ENCODE measurements around the gene USP28.
A peak's percentile ranks its signal among the peaks of the same experiment; 100 is the strongest.
"Not testable (repeated sequence)": the region's sequence is repeated elsewhere in the genome, so short reads cannot be mapped to it uniquely, and the experiment has no call there.

Gene USP28

GRCh38 chr11:113896156-113896879, 20.9 kb upstream of the USP28 start:
- Histone ChIP-seq H3K9ac (ENCODE audit: low read length in 5 of 5) (peak overlapping the region in 1 of 5 donors; percentile 20), H3K27me3 (ENCODE audit: control insufficient read depth in 5 of 5, insufficient read depth in 4 of 5, low read length in 5 of 5) (no peaks in the 10 kb centered on the region), H3K9me3 (ENCODE audit: control insufficient read depth in 5 of 5, low read length in 5 of 5) (no peaks in the 10 kb centered on the region), H3K27ac (ENCODE audit: low read depth, low read length) (no peak overlapping the region), H3K4me3 (ENCODE audit: low read depth in 1 of 5, low read length in 5 of 5) (no peak overlapping the region), H3K4me1 (ENCODE audit: control insufficient read depth in 5 of 5, insufficient read depth in 5 of 5, low read length in 5 of 5) (no peaks in the 10 kb centered on the region), H3K36me3 (ENCODE audit: control insufficient read depth in 5 of 5, insufficient read depth in 5 of 5, low read length in 5 of 5) (no peaks in the 10 kb centered on the region)

- Histone ChIP-seq H3K4me1 (ENCODE audit: control insufficient read depth in 5 of 5, insufficient read depth in 5 of 5, low read length in 5 of 5) (no peaks in the 10 kb centered on the region), H3K36me3 (ENCODE audit: control insufficient read depth in 5 of 5, insufficient read depth in 5 of 5, low read length in 5 of 5) (no peaks in the 10 kb centered on the region), H3K4me3 (ENCODE audit: low read depth in 1 of 5, low read length in 5 of 5) (no peak overlapping the region), H3K27ac (ENCODE audit: low read depth, low read length) (no peak overlapping the region), H3K9ac (ENCODE audit: low read length in 5 of 5) (no peak overlapping the region), H3K27me3 (ENCODE audit: control insufficient read depth in 5 of 5, insufficient read depth in 4 of 5, low read length in 5 of 5) (no peaks in the 10 kb centered on the region), H3K9me3 (ENCODE audit: control insufficient read depth in 5 of 5, low read length in 5 of 5) (no peaks in the 10 kb centered on the region)
These were observed 20.2 kb upstream of the USP28 start for GRCh38 chr11:113895367-113896155.

GRCh38 chr11:113894421-113894996, 19.1 kb upstream of the USP28 start:
- no peaks in the 10 kb centered on the region for H3K4me1 ChIP-seq (ENCODE audit: control insufficient read depth in 5 of 5, insufficient read depth in 5 of 5, low read length in 5 of 5)
- no peak overlapping the region for H3K9ac ChIP-seq (ENCODE audit: low read length in 5 of 5)
- H3K4me3 ChIP-seq (ENCODE audit: low read depth in 1 of 5, low read length in 5 of 5): no peak overlapping the region
- no peak overlapping the region for H3K27ac ChIP-seq (ENCODE audit: low read depth, low read length)
- no peaks in the 10 kb centered on the region for H3K27me3 ChIP-seq (ENCODE audit: control insufficient read depth in 5 of 5, insufficient read depth in 4 of 5, low read length in 5 of 5)
- no peaks in the 10 kb centered on the region for H3K9me3 ChIP-seq (ENCODE audit: control insufficient read depth in 5 of 5, low read length in 5 of 5)
- no peaks in the 10 kb centered on the region for H3K36me3 ChIP-seq (ENCODE audit: control insufficient read depth in 5 of 5, insufficient read depth in 5 of 5, low read length in 5 of 5)

GRCh38 chr11:113888848-113889247, 13.5 kb upstream of the USP28 start:
- H3K4me1 ChIP-seq (ENCODE audit: control insufficient read depth in 5 of 5, insufficient read depth in 5 of 5, low read length in 5 of 5): no peaks in the 10 kb centered on the region
- H3K36me3 ChIP-seq (ENCODE audit: control insufficient read depth in 5 of 5, insufficient read depth in 5 of 5, low read length in 5 of 5): no peaks in the 10 kb centered on the region
- no peak overlapping the region for H3K27ac ChIP-seq (ENCODE audit: low read depth, low read length)
- H3K27me3 ChIP-seq (ENCODE audit: control insufficient read depth in 5 of 5, insufficient read depth in 4 of 5, low read length in 5 of 5): no peaks in the 10 kb centered on the region
- H3K9me3 ChIP-seq (ENCODE audit: control insufficient read depth in 5 of 5, low read length in 5 of 5): no peaks in the 10 kb centered on the region
- no peak overlapping the region for H3K4me3 ChIP-seq (ENCODE audit: low read depth in 1 of 5, low read length in 5 of 5)
- no peak overlapping the region for H3K9ac ChIP-seq (ENCODE audit: low read length in 5 of 5)

GRCh38 chr11:113885897-113886296, 10.5 kb upstream of the USP28 start:
- no peak overlapping the region for H3K9ac ChIP-seq (ENCODE audit: low read length in 5 of 5)
- H3K27me3 ChIP-seq (ENCODE audit: control insufficient read depth in 5 of 5, insufficient read depth in 4 of 5, low read length in 5 of 5): no peaks in the 10 kb centered on the region
- H3K27ac ChIP-seq (ENCODE audit: low read depth, low read length): no peak overlapping the region
- H3K36me3 ChIP-seq (ENCODE audit: control insufficient read depth in 5 of 5, insufficient read depth in 5 of 5, low read length in 5 of 5): no peaks in the 10 kb centered on the region
- H3K4me3 ChIP-seq (ENCODE audit: low read depth in 1 of 5, low read length in 5 of 5): no peak overlapping the region
- H3K4me1 ChIP-seq (ENCODE audit: control insufficient read depth in 5 of 5, insufficient read depth in 5 of 5, low read length in 5 of 5): no peaks in the 10 kb centered on the region
- H3K9me3 ChIP-seq (ENCODE audit: control insufficient read depth in 5 of 5, low read length in 5 of 5): no peaks in the 10 kb centered on the region

GRCh38 chr11:113884361-113884836, 9.0 kb upstream of the USP28 start:
- no peak overlapping the region for H3K9ac ChIP-seq (ENCODE audit: low read length in 5 of 5)

GRCh38 chr11:113881856-113882255, 6.5 kb upstream of the USP28 start:
- Histone ChIP-seq H3K27me3 (ENCODE audit: control insufficient read depth in 5 of 5, insufficient read depth in 4 of 5, low read length in 5 of 5) (no peaks in the 10 kb centered on the region), H3K9me3 (ENCODE audit: control insufficient read depth in 5 of 5, low read length in 5 of 5) (no peaks in the 10 kb centered on the region), H3K4me3 (ENCODE audit: low read depth in 1 of 5, low read length in 5 of 5) (no peak overlapping the region), H3K4me1 (ENCODE audit: control insufficient read depth in 5 of 5, insufficient read depth in 5 of 5, low read length in 5 of 5) (no peaks in the 10 kb centered on the region), H3K27ac (ENCODE audit: low read depth, low read length) (no peak overlapping the region), H3K9ac (ENCODE audit: low read length in 5 of 5) (no peak overlapping the region), H3K36me3 (ENCODE audit: control insufficient read depth in 5 of 5, insufficient read depth in 5 of 5, low read length in 5 of 5) (no peaks in the 10 kb centered on the region)

More at GRCh38 chr11:113884361-113884836, 9.0 kb upstream of the USP28 start:
- no peaks in the 10 kb centered on the region for H3K36me3 ChIP-seq (ENCODE audit: control insufficient read depth in 5 of 5, insufficient read depth in 5 of 5, low read length in 5 of 5)
- no peaks in the 10 kb centered on the region for H3K27me3 ChIP-seq (ENCODE audit: control insufficient read depth in 5 of 5, insufficient read depth in 4 of 5, low read length in 5 of 5)
- H3K9me3 ChIP-seq (ENCODE audit: control insufficient read depth in 5 of 5, low read length in 5 of 5): no peaks in the 10 kb centered on the region
- no peak overlapping the region for H3K4me3 ChIP-seq (ENCODE audit: low read depth in 1 of 5, low read length in 5 of 5)
- H3K27ac ChIP-seq (ENCODE audit: low read depth, low read length): no peak overlapping the region
- no peaks in the 10 kb centered on the region for H3K4me1 ChIP-seq (ENCODE audit: control insufficient read depth in 5 of 5, insufficient read depth in 5 of 5, low read length in 5 of 5)

GRCh38 chr11:113880971-113881370, 5.6 kb upstream of the USP28 start:
- H3K4me1 ChIP-seq (ENCODE audit: control insufficient read depth in 5 of 5, insufficient read depth in 5 of 5, low read length in 5 of 5): peaks cover 0 to 2% (median 0%) of the 10 kb centered on the region in 5 donors
- H3K36me3 ChIP-seq (ENCODE audit: control insufficient read depth in 5 of 5, insufficient read depth in 5 of 5, low read length in 5 of 5): no peaks in the 10 kb centered on the region
- H3K27ac ChIP-seq (ENCODE audit: low read depth, low read length): no peak overlapping the region
- no peaks in the 10 kb centered on the region for H3K9me3 ChIP-seq (ENCODE audit: control insufficient read depth in 5 of 5, low read length in 5 of 5)
- H3K9ac ChIP-seq (ENCODE audit: low read length in 5 of 5): no peak overlapping the region
- no peak overlapping the region for H3K4me3 ChIP-seq (ENCODE audit: low read depth in 1 of 5, low read length in 5 of 5)
- no peaks in the 10 kb centered on the region for H3K27me3 ChIP-seq (ENCODE audit: control insufficient read depth in 5 of 5, insufficient read depth in 4 of 5, low read length in 5 of 5)

- H3K36me3 ChIP-seq (ENCODE audit: control insufficient read depth in 5 of 5, insufficient read depth in 5 of 5, low read length in 5 of 5); H3K27me3 ChIP-seq (ENCODE audit: control insufficient read depth in 5 of 5, insufficient read depth in 4 of 5, low read length in 5 of 5); H3K4me3 ChIP-seq (ENCODE audit: low read depth in 1 of 5, low read length in 5 of 5); H3K9ac ChIP-seq (ENCODE audit: low read length in 5 of 5); H3K27ac ChIP-seq (ENCODE audit: low read depth, low read length); H3K9me3 ChIP-seq (ENCODE audit: control insufficient read depth in 5 of 5, low read length in 5 of 5); H3K4me1 ChIP-seq (ENCODE audit: control insufficient read depth in 5 of 5, insufficient read depth in 5 of 5, low read length in 5 of 5): not testable (repeated sequence)
These were observed 4.1 kb upstream of the USP28 start for GRCh38 chr11:113879446-113879845.

- Histone ChIP-seq H3K4me1 (ENCODE audit: control insufficient read depth in 5 of 5, insufficient read depth in 5 of 5, low read length in 5 of 5) (peaks cover 3 to 17% (median 12%) of the 10 kb centered on the region in 5 donors), H3K4me3 (ENCODE audit: low read depth in 1 of 5, low read length in 5 of 5) (no peak overlapping the region), H3K9me3 (ENCODE audit: control insufficient read depth in 5 of 5, low read length in 5 of 5) (no peaks in the 10 kb centered on the region), H3K36me3 (ENCODE audit: control insufficient read depth in 5 of 5, insufficient read depth in 5 of 5, low read length in 5 of 5) (no peaks in the 10 kb centered on the region), H3K27ac (ENCODE audit: low read depth, low read length) (no peak overlapping the region), H3K9ac (ENCODE audit: low read length in 5 of 5) (no peak overlapping the region), H3K27me3 (ENCODE audit: control insufficient read depth in 5 of 5, insufficient read depth in 4 of 5, low read length in 5 of 5) (peaks cover 0 to 3% (median 0%) of the 10 kb centered on the region in 5 donors)
These were observed 2.3 kb upstream of the USP28 start for GRCh38 chr11:113877670-113878055.

Measured in subcutaneous abdominal adipose tissue (tissue), 5 donors.